T1000 (cell line): Measurements from ENCODE around the gene VPS4B.
"Not testable (repeated sequence)": the region's sequence is repeated elsewhere in the genome, so short reads cannot be mapped to it uniquely, and the experiment has no call there.

Experiments used
- DNase-seq: peaks from one replicate; lab custom pipeline; 2025; ENCODE audit warnings: mixed read lengths; lab: John Stamatoyannopoulos, UW

The VPS4B gene

GRCh38 chr18:63367053-63367953, 55.0 kb downstream of the VPS4B start, which contains the start of gene KDSR:
KDSR (minus strand) TSS chr18:63367206; CDS start chr18:63367118, 88 bp downstream.
- peak; percentile 89 for DNase-seq

- peak; percentile 11 for DNase-seq
These were observed 55.8 kb downstream of the VPS4B start for GRCh38 chr18:63366213-63367052.

- DNase-seq, result no peak
These were observed 56.4 kb downstream of the VPS4B start for GRCh38 chr18:63365876-63366212.

- no peak for DNase-seq
These were observed 58.3 kb downstream of the VPS4B start for GRCh38 chr18:63363951-63364350.

GRCh38 chr18:63363420-63363819, 58.9 kb downstream of the VPS4B start:
- not testable (repeated sequence) for DNase-seq

GRCh38 chr18:63356272-63356896, 65.9 kb downstream of the VPS4B start:
- DNase-seq, result no peak

- no peak for DNase-seq
These were observed 72.0 kb downstream of the VPS4B start for GRCh38 chr18:63350230-63350629.

GRCh38 chr18:63348508-63349136, 73.7 kb downstream of the VPS4B start:
- no peak for DNase-seq

- DNase-seq, result no peak
These were observed 75.6 kb downstream of the VPS4B start for GRCh38 chr18:63346480-63347183.

GRCh38 chr18:63346031-63346430, 76.2 kb downstream of the VPS4B start:
- DNase-seq, result no peak

GRCh38 chr18:63344918-63345317, 77.4 kb downstream of the VPS4B start:
- DNase-seq, result no peak

- no peak for DNase-seq
These were observed 78.0 kb downstream of the VPS4B start for GRCh38 chr18:63344263-63344662.

GRCh38 chr18:63342206-63342605, 80.1 kb downstream of the VPS4B start:
- no peak for DNase-seq

GRCh38 chr18:63339920-63340484, 82.3 kb downstream of the VPS4B start:
- DNase-seq, result no peak
